Fibroblast of peridontal ligament (primary cell): Measurements from ENCODE around the gene VEPH1.
A peak's percentile ranks its signal among the peaks of the same experiment; 100 is the strongest.

Experiments used
- DNase-seq: peaks from one replicate; pipeline ENCODE4 v3.0.0-alpha.2; 2010; ENCODE audit errors: extremely low read depth

VEPH1 gene

GRCh38 chr3:157429708-157430107, 73.5 kb downstream of the VEPH1 start:
- DNase-seq, result peak; percentile 65

GRCh38 chr3:157428853-157429252, 74.4 kb downstream of the VEPH1 start:
- peak; percentile 15 for DNase-seq

GRCh38 chr3:157427901-157428300, 75.3 kb downstream of the VEPH1 start:
- no peak for DNase-seq

GRCh38 chr3:157423337-157423736, 79.9 kb downstream of the VEPH1 start:
- DNase-seq, result no peak

- DNase-seq, result no peak
These were observed 82.5 kb downstream of the VEPH1 start for GRCh38 chr3:157420606-157421130.

GRCh38 chr3:157418104-157418503, 85.1 kb downstream of the VEPH1 start:
- DNase-seq, result no peak

- no peak for DNase-seq
These were observed 86.0 kb downstream of the VEPH1 start for GRCh38 chr3:157417247-157417646.

GRCh38 chr3:157416347-157417087, 86.7 kb downstream of the VEPH1 start:
- DNase-seq, result no peak

- no peak for DNase-seq
These were observed 88.4 kb downstream of the VEPH1 start for GRCh38 chr3:157414861-157415260.

- no peak for DNase-seq
These were observed 90.8 kb downstream of the VEPH1 start for GRCh38 chr3:157412323-157412855.

GRCh38 chr3:157410945-157411344, 92.3 kb downstream of the VEPH1 start:
- no peak for DNase-seq

- no peak for DNase-seq
These were observed 93.7 kb downstream of the VEPH1 start for GRCh38 chr3:157409516-157409915.

GRCh38 chr3:157408499-157409149, 94.6 kb downstream of the VEPH1 start:
- DNase-seq, result no peak

- no peak for DNase-seq
These were observed 95.4 kb downstream of the VEPH1 start for GRCh38 chr3:157407769-157408168.

GRCh38 chr3:157406394-157406793, 96.8 kb downstream of the VEPH1 start:
- no peak for DNase-seq

- peak; percentile 50 for DNase-seq
These were observed 97.8 kb downstream of the VEPH1 start for GRCh38 chr3:157405457-157405856.

GRCh38 chr3:157404381-157404780, 98.8 kb downstream of the VEPH1 start:
- DNase-seq, result no peak

GRCh38 chr3:157398598-157398997, 104.6 kb downstream of the VEPH1 start:
- no peak for DNase-seq

- DNase-seq, result no peak
These were observed 108.8 kb downstream of the VEPH1 start for GRCh38 chr3:157394411-157394810.

- DNase-seq, result no peak
These were observed 110.1 kb downstream of the VEPH1 start for GRCh38 chr3:157393113-157393512.

GRCh38 chr3:157392104-157392503, 111.1 kb downstream of the VEPH1 start:
- no peak for DNase-seq

- no peak for DNase-seq
These were observed 112.3 kb downstream of the VEPH1 start for GRCh38 chr3:157390713-157391515.
